GM18526 (cell line): ENCODE data around the gene NUMB.

ENCODE experiments used
- POLR2A ChIP-seq: IDR thresholded peaks from 3 replicates; pipeline ENCODE4 v1.6.1; 2011; ENCODE audit not compliant: insufficient read length; ENCODE audit errors: extremely low read depth

Gene NUMB

DNA sequence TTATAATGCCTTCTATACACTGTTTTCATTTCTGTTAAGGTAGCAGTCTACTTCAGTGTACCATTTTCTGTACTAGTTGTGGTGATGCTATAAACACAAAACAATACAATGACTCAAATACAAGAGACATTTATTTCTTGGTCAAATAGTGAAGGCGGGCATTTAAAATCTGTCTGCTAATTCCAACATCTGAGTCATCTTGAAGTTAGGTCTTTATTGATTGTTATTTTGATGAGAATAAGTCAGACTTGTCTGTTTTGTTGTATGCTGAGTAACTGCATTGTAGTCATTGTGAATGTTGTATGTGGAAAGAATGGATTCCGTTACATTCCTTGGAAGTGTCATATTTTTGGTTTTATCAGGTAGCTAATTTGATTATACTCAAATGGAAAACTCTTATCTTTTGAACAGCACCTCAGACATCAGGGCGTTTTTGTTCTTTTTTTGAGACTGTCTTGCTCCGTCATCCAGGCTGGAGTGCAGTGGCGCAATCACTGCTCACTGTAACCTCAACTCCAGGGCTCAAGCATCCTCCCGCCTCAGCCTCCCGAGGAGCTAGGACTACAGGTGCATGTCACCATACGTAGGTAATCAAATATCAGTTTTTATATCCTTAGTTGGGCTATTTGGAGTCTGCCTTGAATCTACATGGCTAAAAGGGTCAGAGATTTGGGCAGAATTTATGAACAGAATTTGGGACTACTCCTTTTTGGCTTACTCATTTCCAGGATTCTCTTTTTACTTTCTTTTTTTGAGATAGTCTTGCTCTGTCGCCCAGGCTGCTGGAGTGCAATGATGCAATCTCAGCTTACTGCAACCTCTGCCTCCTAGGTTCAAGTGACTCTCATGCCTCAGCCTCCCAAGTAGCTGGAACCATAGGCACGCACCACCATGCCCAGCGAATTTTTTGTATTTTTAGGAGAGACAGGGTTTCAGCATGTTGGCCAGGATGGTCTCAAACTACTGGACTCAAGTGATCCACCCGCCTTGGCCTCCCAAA is 164.3 kb downstream of the NUMB start:
- no peak for TF ChIP-seq POLR2A

DNA sequence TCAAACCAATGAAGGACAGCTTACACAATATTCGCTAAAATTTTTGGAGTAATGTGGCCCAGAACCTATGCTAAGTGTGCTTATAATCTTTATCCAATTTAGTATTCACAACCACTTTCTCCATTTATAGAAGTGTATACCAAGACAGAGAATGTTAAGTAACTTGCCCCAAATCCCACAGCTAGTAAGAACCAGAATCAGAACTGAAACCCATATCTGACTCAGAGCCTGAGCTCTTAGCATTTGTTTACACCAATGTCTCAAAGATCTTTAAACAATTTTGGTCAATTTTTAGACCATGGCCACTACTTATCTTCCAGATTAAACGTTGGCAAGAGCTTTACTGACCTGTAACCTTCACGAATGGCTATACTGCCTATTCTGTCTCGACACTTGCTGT is 168.1 kb downstream of the NUMB start:
- TF ChIP-seq POLR2A: no peak

DNA sequence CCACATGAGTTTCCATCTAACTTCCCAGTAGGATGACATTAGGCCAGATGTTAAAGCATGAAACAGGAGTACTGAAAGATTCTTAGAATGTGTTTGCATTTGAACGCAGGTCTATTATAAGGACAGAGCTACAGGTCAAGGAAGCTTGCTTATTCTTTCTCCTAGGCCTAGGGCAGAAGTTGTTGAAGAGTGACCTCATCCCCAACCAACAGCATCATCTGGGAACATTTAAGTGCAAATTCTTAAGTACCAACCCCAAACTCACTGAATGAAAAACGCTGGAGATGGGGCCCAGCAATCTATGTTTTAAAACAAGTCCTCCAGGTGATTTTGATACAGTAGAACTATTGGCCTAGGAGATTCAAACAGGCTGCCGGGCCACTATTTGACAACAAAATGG is 168.6 kb downstream of the NUMB start:
- no peak for TF ChIP-seq POLR2A

GRCh38 chr14:73289308-73289707 is 169.0 kb downstream of the NUMB start:
- TF ChIP-seq POLR2A: no peak

DNA sequence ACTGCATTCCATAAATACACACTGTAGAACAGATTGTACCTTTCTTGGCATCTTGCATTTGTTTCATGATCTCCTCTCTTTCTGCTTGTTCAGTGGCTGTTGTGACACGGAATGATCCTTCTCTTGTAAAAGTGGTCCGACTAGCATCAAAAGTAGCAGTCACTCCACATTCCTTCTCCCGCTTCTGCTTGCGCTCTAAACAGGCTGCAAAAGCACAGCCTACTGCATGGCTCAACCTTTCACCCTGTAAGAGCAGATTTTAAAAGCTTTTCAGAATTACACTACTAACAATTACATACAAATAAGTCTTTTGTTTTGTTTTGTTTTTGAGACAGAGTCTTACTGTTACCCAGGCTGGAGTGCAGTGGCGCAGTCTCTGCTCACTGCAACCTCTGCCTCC is 171.3 kb downstream of the NUMB start:
- no peak for TF ChIP-seq POLR2A

GRCh38 chr14:73286598-73286997 is 171.7 kb downstream of the NUMB start:
- no peak for TF ChIP-seq POLR2A

DNA sequence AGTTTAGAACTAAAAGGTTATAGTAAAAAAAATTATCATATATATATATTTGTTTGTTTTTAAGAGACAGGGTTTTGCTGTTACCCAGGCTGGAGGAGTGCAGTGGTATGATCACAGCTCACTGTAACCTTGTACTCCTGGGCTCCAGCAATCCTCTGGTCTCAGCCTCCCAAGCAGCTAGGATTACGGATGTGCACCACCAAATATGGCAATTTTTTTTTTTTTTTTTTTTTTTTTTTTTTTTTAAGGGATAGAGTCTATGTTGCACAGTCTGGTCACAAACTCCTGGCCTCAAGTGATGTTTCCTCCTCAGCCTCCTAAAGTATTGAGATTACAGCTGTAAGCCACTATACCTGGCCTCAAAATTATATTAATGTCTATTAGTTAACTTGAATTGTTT is 172.4 kb downstream of the NUMB start:
- TF ChIP-seq POLR2A: no peak

GRCh38 chr14:73283608-73284379 is 174.6 kb downstream of the NUMB start:
- TF ChIP-seq POLR2A: no peak

DNA sequence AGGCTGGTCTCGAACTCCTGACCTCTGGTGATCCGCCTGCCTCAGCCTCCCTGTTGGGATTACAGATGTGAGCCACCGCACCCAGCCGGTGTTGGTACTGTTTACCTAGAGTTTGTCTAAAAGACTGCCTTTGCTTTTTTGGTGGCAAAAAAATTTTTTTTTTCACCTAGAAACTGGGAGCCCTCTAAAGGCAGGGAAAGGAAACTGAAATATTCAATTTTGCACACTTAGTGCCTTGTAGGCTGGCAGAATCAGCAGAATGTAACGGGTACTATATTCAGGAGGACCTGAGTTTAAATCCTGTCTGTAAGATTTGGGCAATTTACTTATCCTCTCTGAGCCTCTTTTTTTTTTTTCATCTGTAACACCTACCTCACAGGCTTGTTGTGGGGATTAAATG is 177.4 kb downstream of the NUMB start:
- TF ChIP-seq POLR2A: no peak

DNA sequence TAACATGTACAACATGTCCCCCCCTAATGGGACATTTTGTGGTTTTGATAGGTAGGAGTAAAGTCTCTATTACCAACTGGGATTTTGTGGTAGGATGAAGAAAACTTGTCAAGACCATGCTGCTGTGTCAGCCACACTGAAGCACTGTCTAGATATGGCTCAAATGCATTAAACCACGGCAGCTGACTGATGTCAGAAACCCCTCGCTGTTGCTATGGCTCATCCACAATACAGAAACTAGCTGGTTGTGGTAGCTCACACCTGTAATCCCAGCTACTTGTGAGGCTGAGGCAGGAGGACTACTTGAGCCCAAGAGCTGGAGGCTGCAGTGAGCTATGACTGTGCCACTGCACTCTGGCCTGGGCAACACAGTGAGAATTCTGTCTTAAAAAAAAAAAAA is 181.0 kb downstream of the NUMB start:
- no peak for TF ChIP-seq POLR2A

GRCh38 chr14:73276836-73277235 is 181.5 kb downstream of the NUMB start:
- TF ChIP-seq POLR2A: no peak

DNA sequence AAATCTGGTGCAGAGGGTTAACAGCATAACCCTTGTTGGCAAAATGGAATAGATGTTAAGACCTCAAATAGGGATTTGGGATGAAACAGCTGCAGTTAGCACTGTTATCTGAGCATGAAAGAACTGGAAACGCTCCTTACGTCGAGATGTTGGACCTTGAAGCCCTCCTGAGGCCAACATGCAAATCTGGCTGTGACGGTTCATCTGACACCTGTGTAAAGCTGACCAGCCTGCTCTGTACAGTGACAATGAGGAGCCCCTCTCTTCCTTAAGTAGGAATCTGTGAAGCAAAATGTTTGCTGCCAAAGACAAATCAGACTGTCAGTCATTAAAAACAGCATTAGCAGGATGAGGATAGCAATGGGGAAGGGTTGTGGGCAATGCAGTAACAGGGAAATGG is 184.5 kb downstream of the NUMB start:
- TF ChIP-seq POLR2A: no peak

GRCh38 chr14:73272393-73272792 is 186.0 kb downstream of the NUMB start:
- no peak for TF ChIP-seq POLR2A

DNA sequence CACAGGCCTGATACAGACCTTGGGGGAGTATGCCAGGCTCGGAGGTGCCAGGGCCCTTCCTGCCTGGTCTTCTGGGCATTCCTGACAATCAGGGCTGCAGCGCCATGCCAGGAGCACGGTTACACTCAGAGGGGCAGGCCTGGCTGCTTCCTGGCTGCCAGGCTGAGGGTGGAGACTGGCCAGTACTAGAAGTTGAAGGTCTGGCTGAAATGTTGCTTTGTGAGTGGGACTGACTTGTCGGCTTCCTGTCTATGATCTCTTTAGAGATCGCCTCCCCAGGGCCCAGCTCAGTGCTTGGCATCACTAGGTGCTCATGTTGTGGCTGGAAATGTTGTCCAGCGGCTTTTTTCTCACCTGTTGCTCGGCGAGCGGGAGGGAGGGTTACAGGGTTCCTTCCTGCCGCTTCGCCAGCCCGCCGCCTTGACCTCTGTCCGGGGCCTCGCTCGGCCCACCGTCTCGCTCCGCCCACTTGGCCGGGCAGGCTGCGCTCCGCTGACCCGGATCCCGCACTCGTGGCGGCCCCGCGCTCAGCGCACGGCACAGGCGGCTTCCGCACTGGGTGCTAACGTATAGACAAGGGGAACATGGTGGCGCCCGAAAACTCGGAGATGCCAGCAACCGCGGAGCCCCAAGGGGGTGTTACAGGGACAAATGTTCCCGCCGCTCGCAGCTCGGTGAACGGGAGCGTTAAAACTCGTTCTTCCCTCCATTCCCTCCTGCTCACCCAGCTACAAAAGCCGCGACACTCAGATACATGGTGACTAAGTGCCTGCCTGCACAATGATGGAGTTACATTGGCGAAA is 188.4 kb downstream of the NUMB start:
- TF ChIP-seq POLR2A: no peak

DNA sequence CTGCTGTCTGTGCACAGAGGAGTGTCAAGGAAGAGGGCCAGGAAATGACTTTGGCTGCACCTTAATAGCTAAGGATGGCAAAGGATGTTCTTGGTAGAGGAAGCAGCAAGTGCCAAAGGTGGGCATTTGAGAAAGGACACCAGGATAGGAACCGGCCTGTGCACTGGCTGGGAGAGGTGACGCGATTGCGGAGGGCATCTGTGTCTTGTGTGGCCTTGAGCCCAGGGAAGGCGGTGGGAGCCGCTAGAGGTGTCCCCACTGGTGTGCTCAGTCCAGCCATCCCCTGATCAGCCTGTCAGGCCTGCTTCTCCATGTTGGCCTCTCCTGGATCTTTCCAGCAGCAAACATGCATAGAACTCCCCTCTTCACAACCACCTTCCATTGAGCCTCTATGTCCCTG is 190.9 kb downstream of the NUMB start:
- no peak for TF ChIP-seq POLR2A
